Measurements from ENCODE around the gene ZWINT. TPM values are rescaled to one million over a fixed set of nuclear protein-coding genes. Genes with fewer than 3 reads are reported as not detected.

ZWINT gene
- total RNA-seq, 1 experiment from 2014 or later, result 111 TPM

DNA sequence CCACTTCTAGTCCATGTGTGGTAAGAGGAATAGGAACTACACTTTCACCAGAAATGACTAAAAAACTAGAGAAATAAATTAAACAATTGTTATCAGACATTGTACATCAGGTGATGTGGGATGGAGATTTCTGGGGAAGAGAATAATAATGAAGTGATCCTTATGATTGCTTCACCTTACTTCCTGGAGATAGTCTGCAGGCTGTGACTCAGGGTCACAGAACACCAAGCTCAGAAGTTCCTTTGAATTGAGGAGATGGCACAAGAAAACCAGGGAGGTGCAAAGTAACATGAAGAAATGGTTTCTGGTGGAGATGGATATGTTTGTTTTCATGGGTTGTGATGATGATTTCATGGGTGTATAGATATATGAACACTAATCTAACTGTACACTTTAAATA, 44.5 kb downstream of the ZWINT start:
- Mint-ChIP-seq H3K4me3 (ENCODE audit: low read depth, unreplicated experiment) (no peak overlapping the region), H3K36me3 (ENCODE audit: insufficient read depth, unreplicated experiment) (no peaks in the 10 kb centered on the region), H3K9me3 (ENCODE audit: low read depth, unreplicated experiment) (no peaks in the 10 kb centered on the region), H3K27me3 (ENCODE audit: unreplicated experiment) (no peaks in the 10 kb centered on the region), H3K4me1 (ENCODE audit: low read depth, unreplicated experiment) (peaks cover 11% of the 10 kb centered on the region), H3K27ac (ENCODE audit: unreplicated experiment) (no peak overlapping the region)
- TF ChIP-seq, protein P1, sequence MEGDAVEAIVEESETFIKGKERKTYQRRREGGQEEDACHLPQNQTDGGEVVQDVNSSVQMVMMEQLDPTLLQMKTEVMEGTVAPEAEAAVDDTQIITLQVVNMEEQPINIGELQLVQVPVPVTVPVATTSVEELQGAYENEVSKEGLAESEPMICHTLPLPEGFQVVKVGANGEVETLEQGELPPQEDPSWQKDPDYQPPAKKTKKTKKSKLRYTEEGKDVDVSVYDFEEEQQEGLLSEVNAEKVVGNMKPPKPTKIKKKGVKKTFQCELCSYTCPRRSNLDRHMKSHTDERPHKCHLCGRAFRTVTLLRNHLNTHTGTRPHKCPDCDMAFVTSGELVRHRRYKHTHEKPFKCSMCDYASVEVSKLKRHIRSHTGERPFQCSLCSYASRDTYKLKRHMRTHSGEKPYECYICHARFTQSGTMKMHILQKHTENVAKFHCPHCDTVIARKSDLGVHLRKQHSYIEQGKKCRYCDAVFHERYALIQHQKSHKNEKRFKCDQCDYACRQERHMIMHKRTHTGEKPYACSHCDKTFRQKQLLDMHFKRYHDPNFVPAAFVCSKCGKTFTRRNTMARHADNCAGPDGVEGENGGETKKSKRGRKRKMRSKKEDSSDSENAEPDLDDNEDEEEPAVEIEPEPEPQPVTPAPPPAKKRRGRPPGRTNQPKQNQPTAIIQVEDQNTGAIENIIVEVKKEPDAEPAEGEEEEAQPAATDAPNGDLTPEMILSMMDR (IDR thresholded peaks at IDR 0.05; ENCODE audit: unreplicated experiment), result no peak
- CTCF ChIA-PET, result no interaction called here
- no TSS peak for BruUV-seq (replicated peaks)
- intact Hi-C loops (cut with micrococcal nuclease; ENCODE audit: unreplicated experiment), result no loop called here
- DNase-seq, result no peak

Data from Calu3 (cell line).